Skin epidermis (tissue), 12 donors: ENCODE data around the gene NCOA4.
"Not testable (repeated sequence)": the region's sequence is repeated elsewhere in the genome, so short reads cannot be mapped to it uniquely, and the experiment has no call there.

Source experiments
- H3K27ac ChIP-seq, 21 experiments: fragments of 200-600 bp; sonication (generic) in 11 of 21; one replicate each; pipeline ENCODE4 v1.5.0; 2020; ENCODE audit warnings: mild to moderate bottlenecking in 3 of 21, inconsistent platforms in 2 of 21, moderate library complexity in 2 of 21
- H3K4me3 ChIP-seq, 7 experiments: fragments of 200-600 bp; sonication (generic) in 2 of 7; one replicate each; pipeline ENCODE4 v1.5.0; 2020; ENCODE audit warnings: inconsistent platforms in 2 of 7, mild to moderate bottlenecking in 2 of 7, moderate library complexity in 1 of 7

NCOA4 gene

GRCh38 chr10:46025406-46025805, 5.0 kb downstream of the NCOA4 start:
- Histone ChIP-seq H3K4me3 (no peak overlapping the region), H3K27ac (peak overlapping the region in 7 of 21 experiments; percentile 12 to 65 (median 27))

GRCh38 chr10:46024948-46025347, 5.5 kb downstream of the NCOA4 start:
- Histone ChIP-seq H3K27ac (peak overlapping the region in 8 of 21 experiments; percentile 3 to 65 (median 28)), H3K4me3 (no peak overlapping the region)

GRCh38 chr10:46022978-46023702, 7.3 kb downstream of the NCOA4 start:
- peak overlapping the region in 20 of 21 experiments; percentile 64 to 89 (median 84) for H3K27ac ChIP-seq
- H3K4me3 ChIP-seq: peak overlapping the region; percentile 47 to 68 (median 53)

- Histone ChIP-seq H3K4me3 (no peak overlapping the region), H3K27ac (peak overlapping the region in 11 of 21 experiments; percentile 1 to 77 (median 45))
These were observed 10.1 kb downstream of the NCOA4 start for GRCh38 chr10:46020344-46020657.

GRCh38 chr10:46019569-46020343, 10.7 kb downstream of the NCOA4 start:
- peak overlapping the region in 14 of 21 experiments; percentile 2 to 77 (median 44) for H3K27ac ChIP-seq
- no peak overlapping the region for H3K4me3 ChIP-seq

- H3K4me3 ChIP-seq: no peak overlapping the region
- peak overlapping the region in 14 of 21 experiments; percentile 2 to 77 (median 38) for H3K27ac ChIP-seq
These were observed 11.3 kb downstream of the NCOA4 start for GRCh38 chr10:46019177-46019528.

- peak overlapping the region in 16 of 21 experiments; percentile 2 to 77 (median 30) for H3K27ac ChIP-seq
These were observed 11.8 kb downstream of the NCOA4 start for GRCh38 chr10:46018453-46019176.

GRCh38 chr10:46017733-46018132, 12.7 kb downstream of the NCOA4 start:
- Histone ChIP-seq H3K4me3 (no peak overlapping the region), H3K27ac (peak overlapping the region in 7 of 21 experiments; percentile 1 to 77 (median 24))

More at GRCh38 chr10:46018453-46019176, 11.8 kb downstream of the NCOA4 start:
- H3K4me3 ChIP-seq: no peak overlapping the region

- Histone ChIP-seq H3K27ac (peak overlapping the region in 1 of 21 experiments; percentile 37), H3K4me3 (no peak overlapping the region)
These were observed 13.6 kb downstream of the NCOA4 start for GRCh38 chr10:46016811-46017210.

GRCh38 chr10:46016190-46016589, 14.2 kb downstream of the NCOA4 start:
- no peak overlapping the region for H3K27ac ChIP-seq
- no peak overlapping the region for H3K4me3 ChIP-seq

- H3K27ac ChIP-seq: no peak overlapping the region
These were observed 15.6 kb downstream of the NCOA4 start for GRCh38 chr10:46014683-46015405.

GRCh38 chr10:46014206-46014605, 16.2 kb downstream of the NCOA4 start:
- no peak overlapping the region for H3K4me3 ChIP-seq
- H3K27ac ChIP-seq: no peak overlapping the region

More at GRCh38 chr10:46014683-46015405, 15.6 kb downstream of the NCOA4 start:
- no peak overlapping the region for H3K4me3 ChIP-seq

- H3K4me3 ChIP-seq: no peak overlapping the region
- H3K27ac ChIP-seq: no peak overlapping the region
These were observed 17.7 kb downstream of the NCOA4 start for GRCh38 chr10:46012746-46013145.

- Histone ChIP-seq H3K4me3 (no peak overlapping the region), H3K27ac (no peak overlapping the region)
These were observed 24.2 kb downstream of the NCOA4 start for GRCh38 chr10:46006219-46006618.

- Histone ChIP-seq H3K27ac (no peak overlapping the region), H3K4me3 (no peak overlapping the region)
These were observed 25.0 kb downstream of the NCOA4 start for GRCh38 chr10:46005383-46005782.

- Histone ChIP-seq H3K4me3 (no peak overlapping the region), H3K27ac (no peak overlapping the region)
These were observed 25.5 kb downstream of the NCOA4 start for GRCh38 chr10:46004963-46005362.

- no peak overlapping the region for H3K4me3 ChIP-seq
- H3K27ac ChIP-seq: no peak overlapping the region
These were observed 27.3 kb downstream of the NCOA4 start for GRCh38 chr10:46002916-46003693.

- not testable (repeated sequence) for H3K27ac ChIP-seq, H3K4me3 ChIP-seq
These were observed 28.2 kb downstream of the NCOA4 start for GRCh38 chr10:46002189-46002687.
